HL-60 (cell line): Measurements from ENCODE around the gene GUCA1A.

Source experiments
- DNase-seq, 2 experiments: peaks; one replicate each; pipeline ENCODE4 v3.0.0-alpha.2; 2010 to 2020; ENCODE audit warnings: low read depth in 1 of 2, low spot score in 1 of 2
- H3K27ac ChIP-seq: fragments of 250-450 bp; sonication (Bioruptor Pico); replicated peaks from 2 replicates; pipeline ENCODE4 v1.5.1; 2020; ENCODE audit warnings: mild to moderate bottlenecking, moderate library complexity
- H3K27me3 ChIP-seq: fragments of 250-450 bp; sonication (Bioruptor Pico); 2 replicates; pipeline ENCODE4 v1.5.1; 2021; ENCODE audit warnings: mild to moderate bottlenecking, moderate library complexity; ENCODE audit not compliant: insufficient read depth, poor library complexity, severe bottlenecking
- H3K4me3 ChIP-seq: replicated peaks from 2 replicates; pipeline ENCODE4 v1.5.1; 2011; ENCODE audit warnings: mild to moderate bottlenecking, control low read depth, low read length; ENCODE audit not compliant: insufficient read depth
- CTCF ChIP-seq: IDR thresholded peaks from one replicate; pipeline ENCODE4 v1.5.1; 2011; ENCODE audit warnings: low read length, control low read depth, inconsistent platforms; ENCODE audit not compliant: insufficient read depth
- GABPA ChIP-seq: IDR thresholded peaks from 2 replicates; pipeline ENCODE4 v1.6.1; 2012; ENCODE audit warnings: low read depth
- POLR2AphosphoS5 ChIP-seq: IDR thresholded peaks from 2 replicates; pipeline ENCODE4 v1.6.1; 2012; ENCODE audit warnings: low read depth
- SPI1 ChIP-seq: IDR thresholded peaks from 2 replicates; pipeline ENCODE4 v1.6.1; 2012; ENCODE audit warnings: low read depth, mild to moderate bottlenecking, borderline replicate concordance
- TF ChIP-seq, protein P1 (sequence below): IDR thresholded peaks from 2 replicates; pipeline ENCODE4 v1.6.1; 2012; ENCODE audit warnings: low read depth; ENCODE audit not compliant: insufficient replicate concordance

GUCA1A gene

DNA sequence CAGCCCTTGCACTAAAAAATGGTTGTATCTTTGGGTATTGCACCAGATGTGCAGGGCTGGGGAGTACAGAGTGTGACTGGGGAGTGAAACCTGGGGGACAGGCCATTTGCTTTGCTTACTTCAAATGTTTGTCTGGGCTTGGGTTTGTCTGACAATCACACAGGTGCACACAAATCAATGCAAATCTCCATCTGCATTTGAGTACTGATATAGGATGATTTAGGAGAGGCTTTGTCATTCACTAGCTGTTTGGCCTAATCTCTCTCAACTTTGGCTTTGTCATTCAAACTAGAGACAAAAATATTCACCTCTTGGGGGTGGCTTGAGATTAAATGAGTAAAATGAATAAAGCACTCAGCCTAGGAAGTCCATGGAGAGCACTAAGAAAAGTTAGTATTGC lies 3.8 kb downstream of the GUCA1A start:
- H3K4me3 ChIP-seq = no peak overlapping the region
- H3K27me3 ChIP-seq = no peaks in the 10 kb centered on the region
- no peak overlapping the region for H3K27ac ChIP-seq
- DNase-seq = no peak
- TF ChIP-seq GABPA (no peak), SPI1 (no peak), CTCF (no peak), POLR2AphosphoS5 (no peak)
- TF ChIP-seq, protein P1, sequence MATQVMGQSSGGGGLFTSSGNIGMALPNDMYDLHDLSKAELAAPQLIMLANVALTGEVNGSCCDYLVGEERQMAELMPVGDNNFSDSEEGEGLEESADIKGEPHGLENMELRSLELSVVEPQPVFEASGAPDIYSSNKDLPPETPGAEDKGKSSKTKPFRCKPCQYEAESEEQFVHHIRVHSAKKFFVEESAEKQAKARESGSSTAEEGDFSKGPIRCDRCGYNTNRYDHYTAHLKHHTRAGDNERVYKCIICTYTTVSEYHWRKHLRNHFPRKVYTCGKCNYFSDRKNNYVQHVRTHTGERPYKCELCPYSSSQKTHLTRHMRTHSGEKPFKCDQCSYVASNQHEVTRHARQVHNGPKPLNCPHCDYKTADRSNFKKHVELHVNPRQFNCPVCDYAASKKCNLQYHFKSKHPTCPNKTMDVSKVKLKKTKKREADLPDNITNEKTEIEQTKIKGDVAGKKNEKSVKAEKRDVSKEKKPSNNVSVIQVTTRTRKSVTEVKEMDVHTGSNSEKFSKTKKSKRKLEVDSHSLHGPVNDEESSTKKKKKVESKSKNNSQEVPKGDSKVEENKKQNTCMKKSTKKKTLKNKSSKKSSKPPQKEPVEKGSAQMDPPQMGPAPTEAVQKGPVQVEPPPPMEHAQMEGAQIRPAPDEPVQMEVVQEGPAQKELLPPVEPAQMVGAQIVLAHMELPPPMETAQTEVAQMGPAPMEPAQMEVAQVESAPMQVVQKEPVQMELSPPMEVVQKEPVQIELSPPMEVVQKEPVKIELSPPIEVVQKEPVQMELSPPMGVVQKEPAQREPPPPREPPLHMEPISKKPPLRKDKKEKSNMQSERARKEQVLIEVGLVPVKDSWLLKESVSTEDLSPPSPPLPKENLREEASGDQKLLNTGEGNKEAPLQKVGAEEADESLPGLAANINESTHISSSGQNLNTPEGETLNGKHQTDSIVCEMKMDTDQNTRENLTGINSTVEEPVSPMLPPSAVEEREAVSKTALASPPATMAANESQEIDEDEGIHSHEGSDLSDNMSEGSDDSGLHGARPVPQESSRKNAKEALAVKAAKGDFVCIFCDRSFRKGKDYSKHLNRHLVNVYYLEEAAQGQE = no peak

GRCh38 chr6:42177514-42178364 lies 4.6 kb downstream of the GUCA1A start:
- H3K27ac ChIP-seq = no peak overlapping the region
- H3K27me3 ChIP-seq = no peaks in the 10 kb centered on the region
- no peak overlapping the region for H3K4me3 ChIP-seq

DNA sequence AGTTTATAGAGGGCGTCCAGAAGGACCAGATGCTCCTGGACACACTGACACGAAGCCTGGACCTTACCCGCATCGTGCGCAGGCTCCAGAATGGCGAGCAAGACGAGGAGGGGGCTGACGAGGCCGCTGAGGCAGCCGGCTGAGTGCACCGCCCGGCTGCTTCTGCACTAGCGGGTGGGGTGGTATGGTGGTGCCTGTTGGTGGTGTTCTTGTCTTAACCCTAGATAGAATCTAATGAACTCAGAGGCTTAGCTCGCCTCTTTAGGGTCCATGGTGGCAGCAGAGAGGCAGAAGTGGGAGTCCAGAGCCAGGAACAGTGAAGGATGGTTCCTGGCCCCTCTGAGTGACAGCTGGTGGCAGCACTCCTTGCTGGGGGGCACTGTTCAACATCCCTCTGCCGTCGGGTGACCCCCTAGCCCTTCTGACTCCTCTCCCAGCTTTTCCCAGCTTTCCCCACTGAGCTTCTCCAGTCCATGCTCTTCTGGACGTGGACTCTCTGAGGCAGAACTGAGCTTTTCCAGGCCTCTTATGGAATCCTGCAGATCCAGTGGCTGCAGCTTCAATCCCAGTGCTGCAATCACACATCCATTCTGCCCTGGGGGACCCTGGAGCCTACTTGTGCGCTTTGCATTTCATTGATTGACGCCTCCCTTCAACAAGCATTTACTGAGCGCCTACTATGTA lies 6.2 kb downstream of the GUCA1A start:
- Histone ChIP-seq H3K27ac (no peak overlapping the region), H3K4me3 (no peak overlapping the region), H3K27me3 (no peaks in the 10 kb centered on the region)
- TF ChIP-seq GABPA = no peak
- TF ChIP-seq CTCF = no peak
- TF ChIP-seq SPI1 = no peak
- TF ChIP-seq, protein P1 = no peak
- no peak for TF ChIP-seq POLR2AphosphoS5
- DNase-seq = no peak

More at GRCh38 chr6:42177514-42178364, 4.6 kb downstream of the GUCA1A start:
- TF ChIP-seq CTCF (no peak), POLR2AphosphoS5 (no peak), SPI1 (no peak), GABPA (no peak)
- TF ChIP-seq, protein P1 = no peak
- no peak for DNase-seq
